Frontal cortex (tissue), 4 donors: ENCODE measurements around the gene NUDC. TPM values are rescaled to one million over a fixed set of nuclear protein-coding genes. Genes with fewer than 3 reads are reported as not detected.
"Not testable (repeated sequence)": the region's sequence is repeated elsewhere in the genome, so short reads cannot be mapped to it uniquely, and the experiment has no call there.

ENCODE experiments used
- DNase-seq, 2 donors: peaks; one replicate each; pipeline ENCODE4 v3.0.0; 2012; ENCODE audit warnings: low spot score in 2 of 2
- FAIRE-seq: peaks from 2 replicates; lab custom pipeline; 2012; peaks lifted over from hg19 to GRCh38; lab: Jason Lieb, UNC
- total RNA-seq: library from RNA; depleted of rRNA; stranded (reverse); fragments of >200 nt; gene quantifications from one replicate; pipeline ENCODE4 v1.2.3, GENCODE V29; 2014
- donor health status: control.
- donor health status: control.
- donor health status: control.

Gene NUDC
- total RNA-seq: 17.1 TPM

GRCh38 chr1:26921540-26922430 is at the start of gene NUDC:
NUDC (plus strand) TSS chr1:26921743; CDS start chr1:26921849, 106 bp downstream.
- FAIRE-seq (peak; percentile 98), DNase-seq (peak; percentile 95 to 98)

DNA sequence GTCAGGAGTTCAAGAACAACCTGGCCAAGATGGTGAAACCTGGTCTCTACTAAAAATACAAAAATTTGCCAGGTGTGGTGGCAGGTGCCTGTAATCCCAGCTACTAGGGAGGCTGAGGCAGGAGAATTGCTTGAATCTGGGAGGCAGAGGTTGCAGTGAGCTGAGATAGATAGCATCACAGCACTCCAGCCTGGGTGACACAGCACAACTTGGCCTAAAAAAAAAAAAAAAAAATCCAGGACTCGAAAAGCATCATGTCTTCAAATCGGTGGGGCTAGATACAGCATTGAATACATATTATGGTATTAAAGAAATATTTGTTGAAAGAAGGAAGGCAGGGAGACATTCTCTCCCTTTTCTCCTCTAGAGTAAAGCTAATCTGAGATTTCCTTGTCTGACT is 48.4 kb upstream of the NUDC start:
- DNase-seq, FAIRE-seq: not testable (repeated sequence)

DNA sequence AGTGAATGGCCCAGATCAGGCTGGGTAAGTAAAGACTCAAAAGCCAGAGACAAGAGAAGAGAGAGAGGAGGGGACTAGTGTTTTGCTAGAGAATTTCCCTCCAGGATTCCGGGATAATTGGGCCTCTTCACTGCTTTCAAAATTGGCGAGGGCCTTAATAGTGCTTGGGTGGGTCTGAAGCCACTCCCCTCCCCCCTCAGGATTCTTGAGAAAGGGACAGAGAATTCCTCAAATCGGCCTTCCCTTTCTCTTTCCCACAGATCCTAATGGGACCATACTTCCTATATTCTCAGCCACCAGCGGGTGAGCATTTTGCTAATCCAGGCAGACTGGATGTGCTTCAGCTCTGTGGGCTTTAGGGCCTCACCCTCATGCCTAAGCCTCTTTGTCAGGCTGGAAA is 46.6 kb upstream of the NUDC start:
- DNase-seq (no peak), FAIRE-seq (no peak)

- DNase-seq (no peak), FAIRE-seq (no peak)
Measured at GRCh38 chr1:26877326-26877725, 44.2 kb upstream of the NUDC start.

DNA sequence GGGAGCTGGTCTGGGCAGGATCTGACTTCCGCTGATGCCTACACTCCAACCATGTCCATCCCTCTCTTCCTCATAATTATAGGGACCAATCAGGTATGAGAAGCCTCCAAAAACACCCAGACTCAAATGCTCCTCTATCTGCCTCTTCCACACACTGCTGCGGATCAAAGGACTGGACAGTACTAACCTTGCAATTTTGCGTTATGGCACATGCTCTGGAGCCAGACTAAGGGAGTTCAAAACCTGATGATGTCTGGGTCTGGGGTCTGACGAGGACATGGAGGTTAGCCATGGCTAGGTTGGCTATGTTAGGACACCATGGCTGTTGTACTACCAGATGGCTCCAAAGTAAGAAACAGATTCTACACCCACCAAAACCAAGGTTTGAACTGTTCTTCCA is 41.8 kb upstream of the NUDC start:
- FAIRE-seq (no peak), DNase-seq (no peak)

- not testable (repeated sequence) for FAIRE-seq, DNase-seq
Measured at GRCh38 chr1:26881611-26882010, 39.9 kb upstream of the NUDC start.

DNA sequence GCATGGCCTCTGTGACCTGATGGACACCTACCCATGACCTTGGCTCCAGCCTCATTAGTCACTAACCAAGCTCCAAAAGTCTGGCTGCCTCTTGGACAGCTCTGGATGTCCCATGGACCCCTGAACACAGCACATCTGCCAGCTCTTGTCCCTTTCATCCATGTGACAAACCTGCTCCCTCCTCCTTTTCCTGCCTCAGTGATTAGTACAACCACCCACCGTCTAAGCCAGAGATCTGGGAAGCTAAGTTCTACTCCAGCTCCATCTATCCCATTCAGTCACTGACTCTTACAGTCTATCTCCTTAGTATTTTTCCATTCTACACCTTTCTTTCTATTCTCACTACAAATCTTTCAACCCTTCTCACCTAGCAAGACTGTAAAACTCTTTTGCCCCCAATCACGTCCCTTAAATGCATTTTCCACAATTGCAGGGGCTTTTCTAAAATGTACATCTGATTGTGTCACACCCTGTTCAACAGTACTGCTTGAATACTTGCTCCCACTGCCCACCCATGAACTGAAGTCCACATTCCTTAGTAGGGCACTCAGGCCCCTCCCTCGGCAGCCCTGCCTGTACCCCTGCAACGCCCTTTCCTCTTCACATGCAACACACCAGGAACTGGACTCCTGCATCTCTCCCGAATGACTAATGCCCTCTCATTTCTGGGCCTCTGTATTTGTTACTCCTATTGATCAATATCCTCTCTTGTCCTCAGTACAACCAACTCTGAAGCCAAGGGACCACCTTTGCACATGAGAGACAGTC is 38.7 kb upstream of the NUDC start:
- FAIRE-seq (no peak), DNase-seq (no peak)

- DNase-seq: no peak
- no peak for FAIRE-seq
Measured at GRCh38 chr1:26887125-26887524, 34.4 kb upstream of the NUDC start.

DNA sequence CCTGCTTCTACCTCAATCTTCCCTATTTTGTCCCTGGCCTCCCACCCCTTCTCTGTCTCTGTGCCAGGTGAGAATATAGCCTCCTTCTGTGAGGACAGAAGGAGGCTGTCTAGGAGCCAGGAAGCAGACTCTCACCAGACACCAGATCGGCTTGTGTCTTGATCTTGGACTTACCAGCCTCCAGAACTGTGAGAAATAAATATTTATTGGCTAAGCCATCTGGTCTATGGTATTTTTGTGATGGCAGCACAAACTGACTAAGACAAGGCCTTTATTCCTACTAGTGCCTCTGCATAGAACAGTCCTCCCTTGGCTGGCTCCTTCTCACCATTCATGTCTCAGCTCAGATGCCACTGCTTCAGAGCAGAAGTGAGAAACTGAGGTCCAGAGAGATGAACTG is 33.3 kb upstream of the NUDC start:
- no peak for FAIRE-seq
- no peak for DNase-seq

- DNase-seq (peak; percentile 88 to 92), FAIRE-seq (no peak)
Measured at GRCh38 chr1:26889551-26890466, 31.7 kb upstream of the NUDC start, which contains the start of gene GPN2. GPN2 (minus strand) TSS chr1:26890283; CDS start chr1:26890096, 187 bp downstream.

DNA sequence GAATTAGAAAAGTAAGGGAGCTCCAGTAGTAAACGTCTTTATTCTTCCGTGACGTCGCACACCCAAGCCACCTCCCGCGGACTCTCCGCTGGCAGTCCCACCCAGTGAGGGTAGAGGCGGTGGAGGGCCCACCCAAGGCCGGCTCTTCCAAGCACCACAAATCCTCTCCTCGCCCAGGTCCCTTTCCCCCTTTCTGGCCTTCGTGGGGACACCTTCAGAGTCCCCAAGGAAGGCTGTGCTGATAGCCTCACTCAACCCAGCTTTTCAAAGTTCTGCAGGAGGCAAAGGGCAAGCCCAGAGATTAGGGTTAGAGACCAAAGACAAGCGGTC is 31.1 kb upstream of the NUDC start:
- DNase-seq (no peak), FAIRE-seq (no peak)

GRCh38 chr1:26894263-26894662 is 27.3 kb upstream of the NUDC start:
- DNase-seq: no peak
- FAIRE-seq: no peak

GRCh38 chr1:26897351-26897750 is 24.2 kb upstream of the NUDC start:
- FAIRE-seq: no peak
- no peak for DNase-seq

- DNase-seq: peak; percentile 78 to 89
- FAIRE-seq: no peak
Measured at GRCh38 chr1:26900001-26900814, 21.3 kb upstream of the NUDC start, which contains the start of gene GPATCH3. GPATCH3 (minus strand) TSS chr1:26900467; CDS start chr1:26900442, 25 bp downstream.

GRCh38 chr1:26900815-26901511 is 20.6 kb upstream of the NUDC start:
- FAIRE-seq (no peak), DNase-seq (no peak)

DNA sequence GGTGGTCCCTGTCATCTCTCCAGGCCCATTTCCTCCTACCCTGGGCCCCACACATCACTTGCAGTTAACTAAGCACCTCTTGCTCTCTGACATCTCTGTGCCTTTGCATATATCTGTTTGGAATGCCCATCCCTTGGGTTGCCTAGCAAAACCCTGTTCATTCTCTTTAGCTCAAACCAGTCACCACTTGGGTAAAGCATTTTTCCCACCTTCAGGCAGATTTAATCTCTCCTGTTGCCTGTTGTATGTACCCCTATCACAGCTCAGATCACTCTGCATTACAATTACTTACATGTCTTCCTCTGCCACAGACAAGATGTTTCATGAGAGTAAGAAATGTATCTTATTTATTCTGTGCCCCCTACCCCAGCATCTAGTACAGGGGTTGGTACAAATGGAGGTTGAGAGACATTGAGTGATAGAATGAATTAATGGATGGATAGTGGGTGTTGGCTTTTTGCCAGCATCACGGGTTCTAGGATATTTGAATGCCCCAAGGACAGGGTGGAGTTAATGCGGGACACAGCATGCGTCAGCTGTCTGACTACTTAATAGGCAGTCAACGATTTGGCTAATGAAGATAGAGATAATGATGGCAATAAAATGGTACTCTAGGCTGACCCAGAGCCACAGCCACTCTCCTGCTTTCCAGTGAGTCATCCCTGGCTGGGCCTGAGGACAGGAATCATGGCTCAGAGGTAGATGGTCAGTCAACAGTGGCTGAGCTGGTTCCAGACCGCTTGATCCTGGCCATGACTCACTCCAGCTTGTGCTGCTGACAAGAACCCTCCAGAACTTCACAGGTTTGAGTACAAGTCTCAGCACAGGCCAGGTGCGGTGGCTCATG is 14.2 kb upstream of the NUDC start:
- FAIRE-seq (no peak), DNase-seq (no peak)

DNA sequence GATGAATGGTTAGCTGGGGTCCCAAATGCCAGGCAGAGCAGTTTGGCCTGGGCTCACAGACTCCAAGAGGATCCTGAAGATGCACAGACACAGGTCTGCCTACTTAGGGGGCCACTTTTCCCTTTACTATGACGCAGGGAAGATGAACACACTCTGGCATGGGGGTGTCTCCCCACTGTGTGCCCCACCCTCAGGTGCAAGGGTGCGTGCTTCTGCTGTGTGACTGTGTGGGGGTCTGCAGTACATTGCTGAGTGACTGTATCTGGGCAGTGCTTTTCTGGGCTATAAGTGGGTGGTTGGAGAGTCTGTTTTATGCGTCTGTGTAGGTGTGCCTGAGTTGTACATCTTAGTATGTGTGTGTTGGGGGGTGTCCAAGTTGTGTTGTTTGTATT is 11.6 kb upstream of the NUDC start:
- no peak for DNase-seq
- no peak for FAIRE-seq
